HEK293T (cell line): ENCODE data around the gene MAML2.

ENCODE experiments used
- BHLHE40 ChIP-seq: fragments of 450-650 bp; IDR thresholded peaks from 2 replicates; pipeline ENCODE4 v1.6.1; 2016; ENCODE audit warnings: mild to moderate bottlenecking, moderate library complexity, borderline replicate concordance
- ELF4 ChIP-seq: fragments of 450-650 bp; IDR thresholded peaks from 2 replicates; pipeline ENCODE4 v1.6.1; 2017; ENCODE audit warnings: antibody characterized with exemption
- FOXA1 ChIP-seq: fragments of 450-650 bp; IDR thresholded peaks from 2 replicates; pipeline ENCODE4 v1.6.1; 2016; ENCODE audit warnings: mild to moderate bottlenecking
- FOXK2 ChIP-seq: fragments of 450-650 bp; IDR thresholded peaks from 2 replicates; pipeline ENCODE4 v1.6.1; 2016; ENCODE audit warnings: mild to moderate bottlenecking
- LEF1 ChIP-seq: fragments of 450-650 bp; IDR thresholded peaks from 2 replicates; pipeline ENCODE4 v1.6.1; 2017; ENCODE audit warnings: mild to moderate bottlenecking, borderline replicate concordance
- SUZ12 ChIP-seq: fragments of 450-650 bp; IDR thresholded peaks from 2 replicates; pipeline ENCODE4 v1.6.1; 2016; ENCODE audit warnings: mild to moderate bottlenecking

GRCh38 chr11:96335388-96335787 is 7.6 kb downstream of the MAML2 start:
- TF ChIP-seq FOXA1 (no peak), LEF1 (no peak), FOXK2 (no peak), SUZ12 (no peak), ELF4 (no peak), BHLHE40 (no peak)
